Mucosa of rectum (tissue), 2 donors: ENCODE results near the gene DOK6.
"Not testable (repeated sequence)": the region's sequence is repeated elsewhere in the genome, so short reads cannot be mapped to it uniquely, and the experiment has no call there.

Experiments used
- H3K27ac ChIP-seq, 2 donors: one replicate each; pipeline ENCODE4 v1.7.0; 2013; ENCODE audit warnings: inconsistent platforms in 2 of 2, low read depth in 2 of 2, low read length in 2 of 2
- H3K27me3 ChIP-seq, 2 donors: one replicate each; pipeline ENCODE4 v1.7.0; 2013; ENCODE audit warnings: low read length in 2 of 2; ENCODE audit not compliant: control insufficient read depth in 2 of 2, insufficient read depth in 2 of 2
- H3K36me3 ChIP-seq, 2 donors: one replicate each; pipeline ENCODE4 v1.7.0; 2013; ENCODE audit warnings: low read length in 2 of 2; ENCODE audit not compliant: control insufficient read depth in 2 of 2, insufficient read depth in 2 of 2
- H3K4me1 ChIP-seq, 2 donors: one replicate each; pipeline ENCODE4 v1.7.0; 2013; ENCODE audit warnings: low read length in 2 of 2, mild to moderate bottlenecking in 1 of 2; ENCODE audit not compliant: control insufficient read depth in 2 of 2, insufficient read depth in 2 of 2
- H3K4me3 ChIP-seq, 2 donors: one replicate each; pipeline ENCODE4 v1.7.0; 2013; ENCODE audit warnings: low read length in 2 of 2
- H3K9ac ChIP-seq, 2 donors: one replicate each; pipeline ENCODE4 v1.7.0; 2013; ENCODE audit warnings: low read length in 2 of 2, low read depth in 1 of 2, mild to moderate bottlenecking in 1 of 2
- H3K9me3 ChIP-seq, 2 donors: one replicate each; pipeline ENCODE4 v1.7.0; 2013; ENCODE audit warnings: low read length in 2 of 2; ENCODE audit not compliant: control insufficient read depth in 2 of 2
- donor health status: healthy.
- donor health status: Normal muscosa, but diverticular disease.

The DOK6 gene

DNA sequence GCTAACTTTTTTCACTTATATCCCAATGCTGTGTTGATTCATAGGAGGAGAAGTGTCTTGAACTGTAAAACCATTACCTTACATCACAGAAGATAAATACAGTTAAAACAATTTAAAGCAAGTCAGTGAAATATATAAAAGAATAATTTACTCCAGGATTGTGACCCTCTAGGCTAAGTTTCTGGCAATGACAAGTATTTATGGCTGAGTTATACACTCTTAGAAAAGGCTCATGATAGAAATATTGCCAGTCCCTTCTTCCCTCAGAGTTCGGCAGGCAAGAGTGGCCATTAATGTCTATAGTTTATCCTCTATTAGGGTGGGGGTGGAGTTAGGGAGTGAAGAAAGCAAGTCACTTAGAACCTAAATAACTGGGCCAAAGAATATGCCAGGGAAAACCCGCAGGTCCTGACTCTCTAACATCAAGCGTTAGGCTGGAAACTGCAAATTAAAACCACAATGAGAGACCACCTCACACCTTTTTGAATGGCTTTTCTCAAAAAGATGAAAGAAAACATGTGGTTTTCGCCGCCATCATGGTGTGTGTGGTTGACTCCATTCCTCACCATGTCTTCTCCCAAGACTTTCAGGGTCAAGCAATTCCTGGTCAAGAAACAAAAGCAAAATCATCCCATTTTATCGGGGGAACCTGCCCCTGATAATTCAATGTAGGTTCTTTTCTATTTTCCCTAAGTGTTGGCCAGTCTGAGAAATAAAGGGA lies 477.7 kb downstream of the DOK6 start:
- Histone ChIP-seq H3K9me3 (no peaks in the 10 kb centered on the region), H3K36me3 (no peaks in the 10 kb centered on the region), H3K9ac (no peak overlapping the region), H3K4me3 (no peak overlapping the region), H3K27me3 (no peaks in the 10 kb centered on the region), H3K4me1 (no peaks in the 10 kb centered on the region), H3K27ac (no peak overlapping the region)

GRCh38 chr18:69879051-69879450 lies 478.4 kb downstream of the DOK6 start:
- H3K36me3 ChIP-seq, H3K9me3 ChIP-seq, H3K9ac ChIP-seq, H3K27ac ChIP-seq, H3K27me3 ChIP-seq, H3K4me3 ChIP-seq, H3K4me1 ChIP-seq: not testable (repeated sequence)

- no peaks in the 10 kb centered on the region for H3K36me3 ChIP-seq
- no peak overlapping the region for H3K27ac ChIP-seq
- no peaks in the 10 kb centered on the region for H3K4me1 ChIP-seq
- H3K9ac ChIP-seq = no peak overlapping the region
- H3K4me3 ChIP-seq = no peak overlapping the region
- H3K9me3 ChIP-seq = no peaks in the 10 kb centered on the region
- no peaks in the 10 kb centered on the region for H3K27me3 ChIP-seq
Measured at GRCh38 chr18:69880083-69880482, 479.4 kb downstream of the DOK6 start.

- Histone ChIP-seq H3K9me3 (no peaks in the 10 kb centered on the region), H3K27me3 (no peaks in the 10 kb centered on the region), H3K4me3 (no peak overlapping the region), H3K4me1 (no peaks in the 10 kb centered on the region), H3K36me3 (no peaks in the 10 kb centered on the region), H3K9ac (no peak overlapping the region), H3K27ac (no peak overlapping the region)
Measured at GRCh38 chr18:69882965-69883668, 482.4 kb downstream of the DOK6 start.

DNA sequence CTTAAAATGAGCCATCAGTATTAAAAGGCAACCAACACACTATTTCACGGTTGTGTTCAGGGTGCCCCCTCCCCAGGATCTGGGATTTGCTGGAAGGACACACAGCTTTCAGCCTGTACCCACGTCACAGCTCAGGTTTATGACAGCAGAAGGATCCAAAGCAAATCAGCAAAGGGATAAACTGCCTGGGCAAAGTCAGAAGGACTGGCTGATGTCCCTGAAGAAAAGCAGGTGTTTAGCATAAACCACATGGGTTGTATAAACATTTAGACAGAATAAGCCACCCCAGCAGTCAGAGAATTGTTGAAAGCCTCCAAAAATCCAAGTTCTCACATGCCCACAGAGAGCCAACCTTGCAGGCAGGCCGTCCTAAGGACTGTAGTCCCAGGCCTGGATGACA lies 483.1 kb downstream of the DOK6 start:
- no peaks in the 10 kb centered on the region for H3K9me3 ChIP-seq
- H3K36me3 ChIP-seq = no peaks in the 10 kb centered on the region
- no peak overlapping the region for H3K4me3 ChIP-seq
- no peaks in the 10 kb centered on the region for H3K4me1 ChIP-seq
- H3K9ac ChIP-seq = no peak overlapping the region
- no peaks in the 10 kb centered on the region for H3K27me3 ChIP-seq
- no peak overlapping the region for H3K27ac ChIP-seq

DNA sequence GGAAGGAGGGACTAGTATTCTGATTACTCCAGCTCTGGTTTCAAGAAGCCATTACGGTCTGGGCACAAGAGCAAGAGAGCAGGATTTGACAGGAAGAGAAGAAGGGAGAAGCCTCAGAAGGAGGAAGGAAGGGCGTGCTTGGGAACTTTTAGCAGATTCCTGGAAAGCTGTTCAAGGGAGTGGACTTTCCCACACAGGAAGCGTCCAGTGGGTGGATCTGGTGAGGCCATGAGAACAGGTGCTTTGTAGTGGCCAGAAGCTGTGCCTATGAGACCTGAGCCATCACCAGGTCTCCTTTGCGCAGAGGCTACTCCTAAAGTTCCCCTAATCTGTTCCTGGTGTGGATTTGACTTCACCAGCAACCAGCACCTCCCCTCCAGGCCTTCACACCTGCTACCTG lies 484.7 kb downstream of the DOK6 start:
- no peak overlapping the region for H3K9ac ChIP-seq

GRCh38 chr18:69885841-69886531 lies 485.3 kb downstream of the DOK6 start:
- Histone ChIP-seq H3K9ac (no peak overlapping the region), H3K27me3 (no peaks in the 10 kb centered on the region), H3K9me3 (no peaks in the 10 kb centered on the region), H3K27ac (no peak overlapping the region), H3K4me1 (no peaks in the 10 kb centered on the region), H3K4me3 (no peak overlapping the region), H3K36me3 (no peaks in the 10 kb centered on the region)

More for the DNA sequence above, 484.7 kb downstream of the DOK6 start:
- no peaks in the 10 kb centered on the region for H3K4me1 ChIP-seq
- H3K9me3 ChIP-seq = no peaks in the 10 kb centered on the region
- no peak overlapping the region for H3K4me3 ChIP-seq
- no peak overlapping the region for H3K27ac ChIP-seq
- no peaks in the 10 kb centered on the region for H3K36me3 ChIP-seq
- no peaks in the 10 kb centered on the region for H3K27me3 ChIP-seq

DNA sequence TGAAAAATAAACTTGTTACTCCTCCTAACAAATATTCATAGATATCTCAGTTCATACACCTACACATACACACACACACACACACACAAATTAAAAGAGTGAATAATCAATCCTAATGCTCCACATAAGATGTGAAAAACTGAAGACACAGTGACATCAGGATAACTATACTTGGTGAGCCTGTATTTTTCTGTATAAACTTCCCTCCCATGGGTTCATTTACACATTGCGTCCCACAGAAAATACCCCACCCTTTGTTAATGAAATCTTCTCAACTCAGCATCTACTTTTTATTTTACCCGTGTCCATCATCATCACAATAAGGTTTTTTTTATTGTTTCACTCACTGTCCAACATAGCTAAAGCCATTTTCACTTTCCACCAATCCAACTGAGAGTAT lies 486.6 kb downstream of the DOK6 start:
- Histone ChIP-seq H3K4me3 (no peak overlapping the region), H3K4me1 (no peaks in the 10 kb centered on the region), H3K9ac (no peak overlapping the region), H3K27ac (no peak overlapping the region), H3K9me3 (no peaks in the 10 kb centered on the region), H3K36me3 (no peaks in the 10 kb centered on the region), H3K27me3 (no peaks in the 10 kb centered on the region)

- Histone ChIP-seq H3K9me3 (no peaks in the 10 kb centered on the region), H3K4me3 (no peak overlapping the region), H3K27ac (no peak overlapping the region), H3K4me1 (no peaks in the 10 kb centered on the region), H3K36me3 (no peaks in the 10 kb centered on the region), H3K9ac (no peak overlapping the region), H3K27me3 (no peaks in the 10 kb centered on the region)
Measured at GRCh38 chr18:69889009-69889408, 488.3 kb downstream of the DOK6 start.

GRCh38 chr18:69890558-69890957 lies 489.9 kb downstream of the DOK6 start:
- H3K27ac ChIP-seq = no peak overlapping the region
- no peaks in the 10 kb centered on the region for H3K4me1 ChIP-seq
- H3K4me3 ChIP-seq = no peak overlapping the region
- no peaks in the 10 kb centered on the region for H3K27me3 ChIP-seq
- H3K9me3 ChIP-seq = no peaks in the 10 kb centered on the region
- H3K36me3 ChIP-seq = no peaks in the 10 kb centered on the region
- no peak overlapping the region for H3K9ac ChIP-seq
